Stimulated activated CD4-positive, alpha-beta T cell treated with anti-CD3 and anti-CD28 coated beads, Interleukin-15, amount 100 ng/mL, for 24 hours (primary cell): ENCODE measurements around the gene ALDH1A3.
"Not testable (repeated sequence)": the region's sequence is repeated elsewhere in the genome, so short reads cannot be mapped to it uniquely, and the experiment has no call there.

ENCODE experiments used
- DNase-seq: peaks from one replicate; pipeline ENCODE4 v3.0.0-alpha.2; 2020

Gene ALDH1A3

DNA sequence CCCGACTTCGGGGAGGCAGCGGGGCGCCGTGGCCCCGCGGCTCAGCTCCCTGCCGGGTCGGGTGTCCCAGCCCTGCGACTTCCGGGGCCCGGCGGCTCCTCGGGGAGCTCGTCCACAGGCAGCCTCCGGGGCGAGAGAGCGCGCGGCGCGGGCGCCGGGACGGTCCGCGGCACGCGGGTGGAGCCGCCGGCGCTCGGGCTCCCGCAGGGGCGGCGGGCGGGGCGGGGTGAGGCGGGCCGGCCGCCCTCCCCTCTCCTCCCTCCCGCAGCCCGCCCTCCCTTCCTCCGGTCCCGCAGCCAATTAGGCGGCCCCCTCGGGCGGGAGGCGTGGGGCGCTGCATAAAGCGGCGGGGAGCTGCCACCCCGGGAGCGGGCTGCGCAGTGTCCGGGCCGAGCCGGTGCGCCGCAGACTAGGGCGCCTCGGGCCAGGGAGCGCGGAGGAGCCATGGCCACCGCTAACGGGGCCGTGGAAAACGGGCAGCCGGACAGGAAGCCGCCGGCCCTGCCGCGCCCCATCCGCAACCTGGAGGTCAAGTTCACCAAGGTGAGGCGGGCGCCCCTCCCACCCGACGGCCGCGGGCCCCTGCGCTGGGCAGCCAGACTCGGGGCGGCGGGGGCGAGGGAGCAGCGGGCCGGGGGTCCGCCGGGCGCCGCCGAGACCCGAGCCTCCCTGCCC is at the start of gene ALDH1A3:
Gene ALDH1A3, plus strand, starts transcription at position 368 of the 675 bp plus-strand sequence. Its CDS starts 77 bp downstream, at position 445.
- peak; percentile 47 for DNase-seq

DNA sequence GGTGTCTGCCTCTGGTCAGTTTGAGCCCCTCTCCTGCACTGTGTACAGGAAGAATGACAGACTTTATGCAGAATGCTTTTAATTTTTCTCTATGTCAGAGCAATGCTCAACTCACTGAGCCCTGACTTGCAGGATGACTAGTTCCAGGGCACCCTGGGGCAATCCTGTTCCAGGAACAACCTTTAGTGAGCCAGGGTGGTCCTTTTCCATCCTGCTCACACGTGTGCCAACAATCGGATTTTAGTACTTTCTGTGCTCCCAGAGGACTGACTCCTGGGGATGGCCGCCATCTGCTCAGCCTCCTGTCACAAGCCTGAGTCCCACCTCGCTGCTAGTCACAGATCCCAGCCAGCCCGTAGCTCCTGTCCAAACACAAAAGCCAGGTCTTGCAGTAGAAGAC is 48.2 kb upstream of the ALDH1A3 start:
- no peak for DNase-seq

DNA sequence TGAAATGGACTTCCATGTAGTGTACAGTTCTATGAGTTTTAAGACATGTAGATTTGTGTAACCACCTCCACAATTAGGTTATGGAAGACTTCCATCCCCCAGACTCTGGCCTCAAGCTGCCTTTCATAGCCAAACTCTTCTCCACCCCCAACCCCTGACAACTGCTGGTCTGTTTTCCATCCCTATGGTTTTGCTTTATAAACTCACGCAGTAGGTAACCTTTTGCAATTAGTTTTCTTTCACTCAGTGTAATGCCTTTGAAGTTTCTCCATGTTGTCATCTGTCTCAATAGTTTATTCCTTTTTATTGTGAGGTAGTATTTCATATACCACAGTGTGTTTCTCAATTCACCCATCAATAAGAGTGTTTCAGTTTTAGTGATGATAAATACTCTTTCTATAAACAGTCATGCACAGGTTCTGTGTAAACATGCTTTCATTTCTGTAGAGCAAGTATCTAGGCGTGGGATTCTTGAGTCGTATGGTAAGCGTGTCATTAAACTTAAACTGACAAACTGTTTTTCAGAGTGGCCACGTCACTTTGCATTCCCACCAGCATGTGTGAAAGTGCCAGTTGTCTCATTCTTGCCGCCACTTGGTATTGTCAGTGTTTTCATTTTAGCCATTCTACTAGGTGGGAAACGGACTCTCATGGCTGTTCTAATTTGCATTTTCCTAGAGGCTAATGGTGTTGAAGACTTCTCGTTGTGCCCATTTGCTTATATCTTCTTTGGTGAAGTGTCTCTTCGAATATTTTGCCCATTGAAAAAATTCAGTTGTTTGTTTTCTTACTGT is 47.3 kb upstream of the ALDH1A3 start:
- no peak for DNase-seq

GRCh38 chr15:100833417-100834389 is 45.9 kb upstream of the ALDH1A3 start:
- no peak for DNase-seq

- no peak for DNase-seq
Observed at GRCh38 chr15:100834731-100835130, 44.9 kb upstream of the ALDH1A3 start.

- DNase-seq: no peak
Observed at GRCh38 chr15:100835636-100836035, 44.0 kb upstream of the ALDH1A3 start.

- no peak for DNase-seq
Observed at GRCh38 chr15:100836501-100836900, 43.1 kb upstream of the ALDH1A3 start.

GRCh38 chr15:100841426-100841825 is 38.2 kb upstream of the ALDH1A3 start:
- DNase-seq: no peak

GRCh38 chr15:100842756-100843730 is 36.6 kb upstream of the ALDH1A3 start:
- no peak for DNase-seq

- no peak for DNase-seq
Observed at GRCh38 chr15:100844167-100844566, 35.5 kb upstream of the ALDH1A3 start.

GRCh38 chr15:100844778-100845177 is 34.9 kb upstream of the ALDH1A3 start:
- DNase-seq: no peak

DNA sequence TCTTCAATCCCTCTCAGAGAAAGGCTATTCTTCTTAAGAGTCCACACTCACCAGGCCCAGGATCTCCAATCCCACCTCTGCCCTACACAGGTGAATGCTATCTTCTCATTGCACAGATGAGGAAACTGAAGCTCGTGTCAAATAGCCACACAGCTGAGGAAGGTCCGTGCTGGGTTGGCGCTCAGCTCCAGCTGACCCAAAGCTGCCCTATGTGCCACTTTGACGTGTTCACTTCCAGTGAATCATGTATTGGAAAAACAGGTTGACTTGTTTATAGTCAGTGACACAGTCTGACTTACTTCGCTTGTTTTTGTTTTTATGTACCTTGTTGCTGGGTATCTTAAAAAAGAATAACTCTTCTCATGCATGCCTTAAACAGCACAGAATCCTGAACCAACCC is 32.4 kb upstream of the ALDH1A3 start:
- DNase-seq: no peak

DNA sequence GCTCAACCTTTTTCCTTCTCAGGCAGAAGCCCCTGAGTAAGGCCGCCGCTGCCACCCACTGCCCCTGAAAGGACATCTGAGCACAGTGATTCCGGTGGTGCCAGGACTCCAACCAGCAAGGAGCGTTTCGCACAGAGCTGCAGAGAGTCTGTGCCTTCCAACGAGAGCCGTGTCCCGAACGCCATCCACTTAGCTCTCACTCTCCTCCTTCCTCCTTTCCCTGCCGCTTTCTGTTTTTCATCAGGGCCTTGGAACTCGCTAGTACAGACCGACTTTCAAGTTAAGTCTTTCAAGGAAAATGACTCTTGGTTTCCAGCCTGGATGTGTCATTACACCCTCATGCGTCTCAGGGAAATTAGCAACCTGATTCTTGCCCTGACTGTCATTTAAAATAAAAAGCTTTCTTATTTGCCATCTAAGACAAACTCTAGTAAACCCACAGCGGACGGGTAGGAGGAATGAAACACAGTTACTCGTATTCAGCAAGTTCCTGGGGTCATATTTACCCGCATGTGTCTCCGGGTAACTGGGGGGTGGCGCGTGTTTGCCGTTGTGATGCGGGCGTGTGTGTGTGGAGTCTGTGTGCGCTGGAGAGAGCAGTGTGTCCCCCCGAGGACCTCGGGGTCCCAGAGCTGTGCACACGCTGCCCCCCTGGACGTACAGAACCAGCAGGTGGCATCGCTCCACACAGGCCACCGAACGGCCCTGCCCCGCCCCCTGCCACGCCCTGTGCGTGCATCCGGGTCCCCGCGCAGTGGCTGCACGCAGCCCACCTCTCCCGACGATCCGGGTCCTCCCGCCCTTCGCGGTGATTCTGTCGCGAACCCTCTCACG is 30.4 kb upstream of the ALDH1A3 start:
- peak; percentile 69 for DNase-seq

DNA sequence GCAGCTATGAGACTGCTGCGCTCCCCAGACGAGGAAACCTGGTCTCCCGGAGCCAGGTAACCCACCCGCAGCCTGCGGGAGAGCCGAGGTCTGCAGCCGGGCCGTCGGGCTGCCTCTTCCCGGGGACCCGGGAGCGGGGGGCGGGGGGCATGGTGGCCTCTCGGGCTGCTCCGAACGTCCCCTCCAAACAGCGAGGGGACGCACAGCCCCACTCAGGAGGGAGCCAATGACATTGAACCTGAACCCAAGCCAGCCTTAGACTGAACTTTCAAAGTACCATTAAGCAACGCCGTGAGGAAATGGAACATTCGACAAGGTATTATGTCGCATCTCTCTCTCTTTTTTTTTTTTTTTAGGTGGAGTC is 29.8 kb upstream of the ALDH1A3 start:
- no peak for DNase-seq

GRCh38 chr15:100851428-100852015 is 28.1 kb upstream of the ALDH1A3 start:
- DNase-seq: not testable (repeated sequence)

DNA sequence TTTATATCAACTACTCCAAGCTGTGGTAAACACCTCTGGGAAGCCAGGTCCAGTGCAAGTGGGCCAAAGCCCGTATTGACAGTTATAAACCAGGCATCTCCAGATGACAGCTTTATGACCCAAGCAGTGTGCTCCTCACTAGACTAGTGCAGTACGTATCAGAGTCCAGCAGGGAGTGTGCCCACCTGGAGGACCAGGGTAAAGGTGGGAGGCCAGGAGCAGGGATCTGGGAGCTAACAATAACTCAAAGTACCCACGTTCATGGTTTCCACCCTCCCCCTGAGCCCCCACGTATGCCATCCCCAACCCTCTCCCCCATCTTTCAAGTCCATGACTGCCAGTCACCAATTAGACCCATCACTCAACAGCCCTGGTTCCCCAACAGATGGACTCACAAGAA is 27.0 kb upstream of the ALDH1A3 start:
- no peak for DNase-seq

GRCh38 chr15:100853676-100854440 is 25.8 kb upstream of the ALDH1A3 start:
- no peak for DNase-seq

- DNase-seq: no peak
Observed at GRCh38 chr15:100856867-100857266, 22.8 kb upstream of the ALDH1A3 start.

- DNase-seq: no peak
Observed at GRCh38 chr15:100858294-100858693, 21.3 kb upstream of the ALDH1A3 start.
